Endothelial cell of umbilical vein (primary cell): ENCODE results near the gene NCOA7. TPM values are rescaled to one million over a fixed set of nuclear protein-coding genes. Genes with fewer than 3 reads are reported as not detected.

Experiments used
- BruUV-seq: library from RNA; stranded (reverse); fragments of 400-500 nt; replicated peaks from 2 replicates; lab custom pipeline; 2021; lab: Mats Ljungman, UMichigan
- CTCF ChIA-PET: fragments of 300-600, 350-600 bp; sonication (Branson Sonifier 250); formaldehyde crosslinking; loops from one replicate; lab custom pipeline; 2021; ENCODE audit warnings: antibody characterized with exemption, inconsistent platforms; lab: Charles Lee
- POLR2A ChIA-PET: fragments of 300-600, 350-600 bp; sonication (Branson Sonifier 250); formaldehyde crosslinking; loops from one replicate; lab custom pipeline; 2021; ENCODE audit warnings: antibody characterized with exemption, inconsistent platforms; lab: Charles Lee
- DNase-seq: peaks from one replicate; pipeline ENCODE4 v3.0.0-alpha.2; 2011; ENCODE audit warnings: low read depth, low spot score
- FAIRE-seq: peaks from 2 replicates; lab custom pipeline; 2011; peaks lifted over from hg19 to GRCh38; lab: Jason Lieb, UNC
- H2AFZ ChIP-seq: 2 replicates; pipeline ENCODE4 v1.6.0; 2012; ENCODE audit warnings: low read depth, low read length, control low read depth, inconsistent platforms
- H3K27ac ChIP-seq: 2 replicates; pipeline ENCODE4 v1.5.1; 2011; ENCODE audit warnings: low read depth, mild to moderate bottlenecking, control low read depth, low read length, moderate library complexity; ENCODE audit not compliant: insufficient read depth
- H3K27me3 ChIP-seq, 2 experiments: 2 replicates each; pipeline versions ENCODE4 v1.6.0 to v1.6.1; 2011; ENCODE audit warnings: low read length in 2 of 2, mixed read lengths in 1 of 2; ENCODE audit not compliant: control insufficient read depth in 2 of 2, insufficient read depth in 2 of 2
- H3K36me3 ChIP-seq, 2 experiments: 2 replicates in 1 of 2; 3 replicates in 1 of 2; pipeline ENCODE4 v1.5.1; 2011; ENCODE audit warnings: low read length in 2 of 2, mild to moderate bottlenecking in 1 of 2, moderate library complexity in 1 of 2; ENCODE audit not compliant: control insufficient read depth in 2 of 2, insufficient read depth in 2 of 2; ENCODE audit errors: extremely low read depth in 1 of 2
- H3K4me1 ChIP-seq: 3 replicates; pipeline ENCODE4 v1.5.1; 2011; ENCODE audit warnings: mild to moderate bottlenecking, low read length; ENCODE audit not compliant: control insufficient read depth, insufficient read depth; ENCODE audit errors: extremely low read depth
- H3K4me2 ChIP-seq: 2 replicates; pipeline ENCODE4 v1.6.1; 2011; ENCODE audit warnings: low read length, control low read depth, mixed read lengths; ENCODE audit not compliant: insufficient read depth
- H3K4me3 ChIP-seq, 3 experiments: fragments of 200-600 bp in 1 of 3; sonication (generic), shearing (Covaris generic) in 1 of 3; replicated peaks in 1 of 3; 2 replicates each; pipeline ENCODE4 v1.5.1; 2011 to 2016; ENCODE audit warnings: control low read depth in 3 of 3, low read length in 3 of 3, mild to moderate bottlenecking in 2 of 3, inconsistent platforms in 1 of 3, low read depth in 1 of 3, moderate library complexity in 1 of 3; ENCODE audit not compliant: insufficient read depth in 1 of 3
- H3K79me2 ChIP-seq: 2 replicates; pipeline ENCODE4 v1.6.0; 2012; ENCODE audit warnings: low read length, inconsistent platforms; ENCODE audit not compliant: control insufficient read depth, insufficient read depth
- H3K9ac ChIP-seq: replicated peaks from 2 replicates; pipeline ENCODE3; 2011; ENCODE audit warnings: low read length, control low read depth; ENCODE audit not compliant: insufficient read depth; ENCODE audit errors: extremely low read depth
- H3K9me1 ChIP-seq: replicated peaks from 3 replicates; pipeline ENCODE4 v1.6.0; 2011; ENCODE audit warnings: mild to moderate bottlenecking, low read length; ENCODE audit not compliant: control insufficient read depth, insufficient read depth; ENCODE audit errors: extremely low read depth
- H3K9me3 ChIP-seq: replicated peaks from 2 replicates; pipeline ENCODE4 v1.5.1; 2012; ENCODE audit warnings: low read length, inconsistent platforms; ENCODE audit not compliant: control insufficient read depth, insufficient read depth
- H4K20me1 ChIP-seq: replicated peaks from 2 replicates; pipeline ENCODE3; 2011; ENCODE audit warnings: mild to moderate bottlenecking, low read length; ENCODE audit not compliant: control insufficient read depth, insufficient read depth; ENCODE audit errors: extremely low read depth
- CTCF ChIP-seq, 2 donors: IDR thresholded peaks; 1 replicate in 1 of 2; 2 replicates in 1 of 2; pipeline ENCODE4 v1.5.1; 2011; ENCODE audit warnings: low read length in 2 of 2, mild to moderate bottlenecking in 2 of 2, moderate library complexity in 2 of 2, control low read depth in 1 of 2, inconsistent platforms in 1 of 2, low read depth in 1 of 2; ENCODE audit not compliant: insufficient read depth in 1 of 2; ENCODE audit errors: extremely low read depth in 1 of 2
- EZH2 ChIP-seq: IDR thresholded peaks from 2 replicates; pipeline ENCODE4 v1.6.1; 2012; ENCODE audit warnings: borderline replicate concordance, low read depth, mild to moderate bottlenecking, moderate library complexity, low read length, inconsistent platforms; ENCODE audit not compliant: severe bottlenecking
- FOS ChIP-seq: IDR thresholded peaks from 2 replicates; pipeline ENCODE4 v1.6.1; 2011; ENCODE audit warnings: mild to moderate bottlenecking, low read length, moderate library complexity, borderline replicate concordance; ENCODE audit not compliant: insufficient read depth
- JUN ChIP-seq: IDR thresholded peaks from 2 replicates; pipeline ENCODE4 v1.6.1; 2011; ENCODE audit warnings: borderline replicate concordance, low read depth; ENCODE audit not compliant: insufficient read length, insufficient read depth
- MAX ChIP-seq: IDR thresholded peaks from 2 replicates; pipeline ENCODE4 v1.6.1; 2011; ENCODE audit not compliant: insufficient read depth, insufficient read length
- MYC ChIP-seq: IDR thresholded peaks from one replicate; pipeline ENCODE4 v1.6.1; 2011; ENCODE audit warnings: mild to moderate bottlenecking, low read depth, low read length
- POLR2AphosphoS5 ChIP-seq: IDR thresholded peaks from 2 replicates; pipeline ENCODE4 v1.6.1; 2012; ENCODE audit warnings: low read depth, mild to moderate bottlenecking, control low read depth, low read length, moderate library complexity; ENCODE audit not compliant: insufficient read depth
- dilution Hi-C: fragments of 300-500 bp; cut with MboI; formaldehyde crosslinking; loops from one replicate; pipeline ENCODE4 v1.15.0; 2019; ENCODE audit warnings: low sequenced_read_pairs; ENCODE audit not compliant: extremely low pct_ligation_motif_present
- intact Hi-C: fragments of 100-400 bp; cut with micrococcal nuclease; formaldehyde crosslinking; loops from one replicate; pipeline ENCODE4 v1.10.0; 2022
- polyA plus RNA-seq, 4 experiments: library from polyadenylated mRNA; depleted of rRNA in 3 of 4; stranded (reverse) in 3 of 4; unstranded in 1 of 4; fragments of >200 nt; gene quantifications; 2 replicates each; pipeline versions ENCODE4 v1.2.1 to v1.2.3, GENCODE V29; 2011 to 2012; ENCODE audit warnings: missing spikeins in 1 of 4
- total RNA-seq: library from RNA; stranded (reverse); gene quantifications from 2 replicates; pipeline ENCODE4 v1.2.3, GENCODE V29; 2021

The NCOA7 gene
- total and polyA plus RNA-seq, 2 donors (not counting 3 experiments of a cell fraction or from before 2014, with no cell fraction given), result 27.7 to 71.2 TPM

- H3K4me1 ChIP-seq, result peaks cover 37% of the 10 kb centered on the region
- ChIA-PET CTCF (interaction anchor here (0.8 to 4.8 kb wide), 12 partner anchors 10 to 129 kb away, joined by 3 to 40 read pairs (median 4); partner anchors contain the start of genes HINT3 and NCOA7), POLR2A (interaction anchor here (0.6 to 1.3 kb wide), 4 partner anchors 8 to 524 kb away, joined by 3 to 4 read pairs (median 3); no protein-coding TSS in a partner anchor)
- H3K9me1 ChIP-seq, result no peaks in the 10 kb centered on the region
- no peak overlapping the region for H2AFZ ChIP-seq
- H3K27ac ChIP-seq, result peak overlapping the region; percentile 66
- TF ChIP-seq MAX (no peak), POLR2AphosphoS5 (no peak), FOS (no peak), JUN (no peak), EZH2 (no peak), MYC (no peak), CTCF (IDR thresholded peaks at IDR 0.05; ENCODE audit: extremely low read depth in 1 of 2, insufficient read depth in 1 of 2, low read depth in 1 of 2, low read length in 2 of 2) (no peak)
- dilution Hi-C loops (no loop called here), intact Hi-C loops (loop anchor here (1.0 to 5.0 kb wide), 2 partner anchors 43 to 121 kb away; partner anchors contain the start of genes HINT3 and NCOA7)
- FAIRE-seq (peak; percentile 63), DNase-seq (peak; percentile 91)
- BruUV-seq, result no TSS peak
- no peaks in the 10 kb centered on the region for H3K9me3 ChIP-seq
- H3K4me3 ChIP-seq, result no peak overlapping the region
- H3K9ac ChIP-seq, result peak overlapping the region; percentile 19
- no peaks in the 10 kb centered on the region for H3K36me3 ChIP-seq
- peak overlapping the region; percentile 17 for H3K4me2 ChIP-seq
- no peaks in the 10 kb centered on the region for H3K27me3 ChIP-seq
- peaks cover 14% of the 10 kb centered on the region for H3K79me2 ChIP-seq
- peaks cover 2% of the 10 kb centered on the region for H4K20me1 ChIP-seq
Observed at GRCh38 chr6:125835221-125835744, 44.5 kb downstream of the NCOA7 start.
